LoVo (cell line): Measurements from ENCODE around the gene APOA5.
"Not testable (repeated sequence)": the region's sequence is repeated elsewhere in the genome, so short reads cannot be mapped to it uniquely, and the experiment has no call there.

Source experiments
- DNase-seq: peaks from one replicate; pipeline ENCODE4 v3.0.0-alpha.2; 2016; ENCODE audit warnings: low spot score

The APOA5 gene

GRCh38 chr11:116827461-116827860 is 35.8 kb upstream of the APOA5 start:
- DNase-seq, result no peak

GRCh38 chr11:116826751-116827431 is 35.2 kb upstream of the APOA5 start:
- no peak for DNase-seq

DNA sequence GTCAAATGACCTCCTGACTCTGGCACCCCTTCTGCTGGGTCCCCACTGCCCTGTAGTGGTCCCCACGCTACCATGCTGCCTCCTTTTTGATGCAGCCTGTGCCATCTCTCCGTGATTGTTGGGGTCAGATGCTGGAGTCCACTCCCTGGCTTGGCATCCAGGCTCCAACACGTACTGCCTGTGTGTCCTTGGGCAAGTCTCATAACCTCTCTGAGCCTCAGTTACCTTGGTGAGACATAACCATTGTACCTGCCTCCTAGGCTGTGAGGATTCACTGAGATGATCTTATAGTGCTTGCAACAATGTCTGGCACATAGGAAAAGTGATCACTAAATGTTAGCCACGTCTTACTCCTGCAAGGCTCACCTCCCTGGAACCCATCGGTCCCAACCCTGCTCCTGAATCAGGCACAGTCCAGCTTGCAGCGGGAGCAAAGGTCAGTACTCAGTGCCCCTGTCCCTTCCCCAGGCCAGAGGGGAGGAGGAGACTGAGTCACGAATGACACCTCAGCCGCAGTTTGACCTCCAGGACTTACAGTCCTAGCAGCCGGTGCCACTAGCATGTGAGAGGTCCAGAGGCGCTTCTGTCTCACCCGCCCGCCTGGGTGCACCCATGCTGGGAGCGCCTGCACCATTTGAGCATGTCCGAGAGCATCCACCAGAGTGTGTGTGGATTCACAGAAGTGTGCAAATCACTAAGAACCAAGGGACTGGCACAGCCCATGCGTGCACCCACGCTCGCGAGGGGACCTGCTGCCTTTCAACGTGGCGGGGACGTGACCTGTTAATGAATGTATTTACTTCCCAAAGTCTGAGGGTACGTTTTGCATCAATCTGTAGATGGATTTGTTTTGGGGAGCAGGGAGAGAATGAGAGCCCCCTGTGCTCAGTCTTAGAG is 34.4 kb upstream of the APOA5 start:
- no peak for DNase-seq

DNA sequence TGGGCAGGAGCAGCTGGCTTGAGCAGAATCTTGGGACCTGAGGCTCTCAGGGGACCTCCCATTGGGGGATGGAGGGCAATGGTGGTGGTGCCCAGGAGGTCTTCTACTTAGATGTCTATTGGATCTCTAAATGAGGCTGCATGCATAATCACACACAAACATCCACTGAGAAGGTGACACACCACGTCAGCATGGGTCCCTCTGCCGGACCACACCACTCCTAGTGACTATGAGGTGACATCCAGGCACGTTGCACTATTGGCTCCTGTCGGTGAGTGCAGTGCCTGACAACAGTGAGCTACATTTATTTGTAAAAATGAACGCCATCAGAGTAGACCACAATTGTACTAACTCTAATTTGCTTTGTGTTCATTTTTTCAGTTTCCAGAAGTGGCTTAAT is 33.8 kb upstream of the APOA5 start:
- no peak for DNase-seq

- no peak for DNase-seq
Measured at GRCh38 chr11:116823031-116823843, 31.6 kb upstream of the APOA5 start, which contains the start of gene APOA4. Gene APOA4, minus strand, starts transcription at chr11:116823304. Its CDS starts 113 bp downstream, at chr11:116823191.

- no peak for DNase-seq
Measured at GRCh38 chr11:116822575-116822974, 30.9 kb upstream of the APOA5 start.

DNA sequence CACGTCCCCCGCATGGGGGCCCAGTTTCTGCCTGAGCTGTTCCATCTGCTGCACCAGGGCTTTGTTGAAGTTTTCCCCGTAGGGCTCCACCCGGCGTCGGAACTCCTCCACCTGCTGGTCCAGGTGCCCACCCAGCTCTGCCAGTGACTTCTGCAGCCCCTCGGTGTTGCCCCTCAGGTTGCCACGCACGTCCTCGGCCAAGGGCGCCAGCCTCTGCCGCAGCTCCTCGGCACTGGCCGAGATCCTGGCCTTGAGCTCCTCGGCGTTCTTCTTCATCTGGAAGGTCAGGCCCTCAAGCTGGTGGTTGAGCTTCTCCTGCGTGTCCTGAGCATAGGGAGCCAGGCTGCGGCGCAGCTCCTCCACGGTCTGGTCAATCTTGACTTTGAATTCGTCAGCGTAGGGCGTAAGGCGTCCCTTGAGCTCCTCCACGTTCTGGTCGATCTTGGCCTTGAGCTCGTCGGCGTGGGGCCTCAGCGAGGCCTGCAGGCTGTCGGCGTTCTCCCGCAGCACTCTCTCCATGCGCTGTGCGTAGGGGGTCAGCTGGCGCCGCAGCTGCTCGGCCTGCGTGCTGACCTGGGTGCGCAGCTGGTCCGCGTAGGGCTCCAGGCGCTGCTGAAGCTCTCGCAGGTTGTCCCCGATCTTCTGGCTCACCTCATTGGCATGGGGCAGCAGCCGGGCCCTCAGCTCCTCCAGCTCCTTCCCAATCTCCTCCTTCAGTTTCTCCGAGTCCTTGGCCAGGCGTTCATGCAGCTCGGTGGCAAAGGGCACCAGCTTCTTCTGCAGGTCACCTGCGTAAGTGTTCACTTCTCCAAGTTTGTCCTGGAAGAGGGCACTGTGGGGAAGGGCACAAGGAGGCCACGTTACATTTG is 29.6 kb upstream of the APOA5 start:
- DNase-seq, result no peak

DNA sequence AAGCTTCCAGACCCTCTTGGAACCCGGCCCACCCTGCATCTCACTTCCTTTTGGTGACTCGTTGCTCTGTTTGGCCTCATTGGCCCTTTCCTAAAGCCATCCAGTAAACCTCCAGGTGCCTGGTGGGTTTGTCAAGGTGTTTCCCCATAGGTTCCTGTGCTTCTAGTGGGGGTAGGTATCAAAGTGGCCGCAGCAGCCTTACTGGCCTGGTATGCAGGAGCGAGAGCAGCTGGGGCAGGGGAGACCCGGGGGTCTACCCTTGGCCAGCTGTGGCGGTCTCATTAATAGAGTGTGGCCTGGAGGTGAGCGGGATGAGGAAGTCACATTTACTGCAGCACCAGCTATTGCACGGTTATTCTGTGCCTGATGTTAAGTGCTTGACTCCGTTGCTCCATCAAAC is 27.4 kb upstream of the APOA5 start:
- no peak for DNase-seq

DNA sequence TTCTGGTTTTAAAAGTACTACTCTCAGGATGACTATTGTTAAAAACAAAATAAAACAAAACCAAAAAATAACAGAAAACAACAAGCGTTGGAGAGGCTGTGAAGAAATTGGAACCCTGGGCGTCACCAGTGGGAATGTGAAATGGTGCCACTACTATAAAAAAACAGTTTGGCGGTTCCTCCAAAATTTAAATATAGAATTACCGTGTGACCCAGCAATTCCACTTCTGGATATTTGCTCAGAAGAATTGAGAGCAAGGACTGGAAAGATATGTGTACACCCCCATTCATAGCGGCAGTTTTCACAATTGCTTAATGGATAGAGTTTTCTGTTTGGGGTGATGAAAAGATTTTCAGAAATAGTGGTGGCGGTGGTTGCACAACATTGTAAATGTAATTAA is 22.8 kb upstream of the APOA5 start:
- DNase-seq, result no peak

- DNase-seq, result no peak
Measured at GRCh38 chr11:116813781-116814471, 22.2 kb upstream of the APOA5 start.

- DNase-seq, result no peak
Measured at GRCh38 chr11:116813170-116813569, 21.5 kb upstream of the APOA5 start.

- no peak for DNase-seq
Measured at GRCh38 chr11:116812109-116812508, 20.4 kb upstream of the APOA5 start.

DNA sequence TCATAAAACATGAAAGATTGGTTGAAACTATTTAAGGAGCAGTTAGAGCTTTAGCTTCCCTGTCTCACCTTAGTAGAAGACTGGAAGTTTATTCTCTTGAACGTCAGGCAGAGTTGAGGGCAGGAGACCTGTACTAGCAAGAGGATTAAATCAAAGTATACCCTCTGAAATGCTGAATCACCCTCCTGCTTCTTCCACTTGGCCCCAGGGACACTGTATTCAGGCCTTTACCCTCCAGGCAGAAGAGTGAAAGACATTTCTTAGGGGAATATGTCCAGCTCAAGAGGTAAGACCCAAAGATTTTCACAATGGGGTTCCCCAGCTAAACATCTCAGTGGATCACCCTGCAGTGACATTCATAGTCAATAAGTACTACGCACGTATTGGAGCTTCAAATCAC is 19.5 kb upstream of the APOA5 start:
- DNase-seq, result no peak

GRCh38 chr11:116808262-116809175 is 16.8 kb upstream of the APOA5 start:
- DNase-seq, result peak; percentile 59

- DNase-seq, result no peak
Measured at GRCh38 chr11:116807601-116808261, 16.1 kb upstream of the APOA5 start.

DNA sequence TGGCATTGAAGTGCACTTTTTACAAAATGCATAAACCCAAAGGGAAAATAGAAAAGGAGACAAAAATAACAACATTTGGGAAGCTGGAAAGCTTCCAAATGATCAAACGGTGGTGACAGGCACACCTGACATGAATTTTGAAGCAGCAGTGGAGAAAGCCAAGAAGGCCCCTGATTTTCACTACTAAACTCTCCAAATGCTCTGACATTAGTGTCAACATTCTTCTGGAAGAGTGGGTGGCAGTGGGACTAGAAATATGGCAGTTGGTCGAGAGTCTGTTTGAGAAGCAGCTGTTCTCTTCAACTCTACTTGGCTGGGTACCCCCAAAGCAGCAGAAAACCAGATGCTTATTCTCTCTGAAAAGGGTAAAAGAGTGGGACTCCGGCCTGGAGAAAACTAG is 12.3 kb upstream of the APOA5 start:
- DNase-seq, result no peak

GRCh38 chr11:116801662-116802061 is 10.0 kb upstream of the APOA5 start:
- not testable (repeated sequence) for DNase-seq

- no peak for DNase-seq
Measured at GRCh38 chr11:116800610-116801009, 8.9 kb upstream of the APOA5 start.

- DNase-seq, result no peak
Measured at GRCh38 chr11:116798368-116798767, 6.7 kb upstream of the APOA5 start.
